GM19372 (cell line): ENCODE data around the gene RNF126.
"Not testable (repeated sequence)": the region's sequence is repeated elsewhere in the genome, so short reads cannot be mapped to it uniquely, and the experiment has no call there.

Source experiments
- ATAC-seq: cut with Tn5 transposase; IDR thresholded peaks from one replicate; pipeline ENCODE4 v1.9.1; 2021; ENCODE audit warnings: mild to moderate bottlenecking, low read depth, moderate library complexity; ENCODE audit not compliant: unreplicated experiment

RNF126 gene

DNA sequence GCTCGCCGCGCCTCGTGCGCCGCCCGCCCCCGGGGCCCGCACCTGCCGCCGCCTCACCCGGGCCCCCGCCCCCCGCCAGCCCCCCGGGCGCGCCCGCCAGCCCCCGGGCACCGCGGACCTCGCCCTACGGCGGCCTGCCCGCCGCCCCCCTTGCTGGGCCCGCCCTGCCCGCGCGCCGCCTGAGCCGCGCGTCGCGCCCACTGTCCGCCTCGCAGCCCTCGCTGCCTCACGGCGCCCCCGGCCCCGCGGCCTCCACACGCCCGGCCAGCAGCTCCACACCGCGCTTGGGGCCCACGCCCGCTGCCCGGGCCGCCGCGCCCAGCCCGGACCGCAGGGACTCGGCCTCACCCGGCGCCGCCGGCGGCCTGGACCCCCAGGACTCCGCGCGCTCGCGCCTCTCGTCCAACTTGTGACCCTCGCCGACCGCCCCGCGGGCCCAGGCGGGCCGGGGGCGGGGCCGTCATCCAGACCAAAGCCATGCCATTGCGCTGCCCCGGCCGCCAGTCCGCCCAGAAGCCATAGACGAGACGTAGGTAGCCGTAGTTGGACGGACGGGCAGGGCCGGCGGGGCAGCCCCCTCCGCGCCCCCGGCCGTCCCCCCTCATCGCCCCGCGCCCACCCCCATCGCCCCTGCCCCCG is 46.8 kb downstream of the RNF126 start:
- no peak for ATAC-seq

DNA sequence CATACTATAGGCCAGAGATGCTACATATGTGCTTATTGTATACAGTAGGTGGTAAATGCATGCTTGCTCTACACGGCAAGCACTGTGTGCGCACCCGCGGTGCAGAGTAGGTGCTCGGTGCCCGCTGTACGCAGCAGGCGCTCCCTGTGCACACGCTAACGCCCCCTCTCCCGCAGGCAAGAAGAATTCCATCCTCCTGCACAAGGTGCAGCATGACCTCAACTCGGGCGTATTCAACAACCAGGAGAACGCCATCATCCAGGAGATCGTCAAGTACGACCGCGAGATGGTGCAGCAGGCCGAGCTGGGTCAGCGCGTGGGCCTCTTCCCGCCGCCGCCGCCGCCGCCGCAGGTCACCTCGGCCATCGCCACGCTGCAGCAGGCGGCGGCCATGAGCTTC is 47.4 kb downstream of the RNF126 start:
- ATAC-seq = no peak

DNA sequence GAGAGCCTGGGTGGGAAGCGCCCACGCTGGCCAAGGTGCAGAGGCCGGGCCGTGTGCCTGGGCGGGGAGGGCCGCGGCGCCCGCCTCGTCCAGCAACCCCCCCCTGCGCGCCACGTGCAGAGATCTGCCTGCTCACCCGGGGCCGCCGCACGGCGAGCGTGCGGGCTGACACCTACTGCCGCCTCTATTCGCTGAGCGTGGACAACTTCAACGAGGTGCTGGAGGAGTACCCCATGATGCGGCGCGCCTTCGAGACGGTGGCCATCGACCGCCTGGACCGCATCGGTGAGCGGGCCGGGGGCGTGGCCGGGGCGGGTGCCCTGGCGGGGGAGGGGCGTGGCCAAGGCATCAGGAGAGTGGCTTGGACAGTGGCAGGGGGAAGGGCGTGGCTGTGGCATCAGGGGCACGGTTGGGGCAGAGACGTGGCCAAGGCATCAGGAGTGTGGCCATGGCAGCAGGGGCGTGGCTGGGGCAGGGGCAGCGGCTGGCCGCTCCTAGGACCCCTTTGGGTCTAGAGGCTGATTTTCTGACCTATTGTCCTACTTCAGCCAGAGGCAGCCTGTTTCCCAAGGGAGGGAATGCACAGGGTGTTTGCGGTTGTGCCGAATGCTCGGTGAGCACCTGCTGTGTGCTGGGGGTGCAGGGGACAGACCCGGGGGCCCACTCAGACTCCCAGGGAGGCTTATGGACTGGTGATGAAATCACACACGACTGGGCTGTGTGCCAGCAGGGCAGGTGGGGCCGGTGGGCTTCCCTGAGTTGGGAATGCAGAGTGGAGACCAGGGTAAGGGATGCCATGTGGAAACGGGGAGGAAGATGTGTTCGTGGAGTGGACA is 49.1 kb downstream of the RNF126 start:
- no peak for ATAC-seq

DNA sequence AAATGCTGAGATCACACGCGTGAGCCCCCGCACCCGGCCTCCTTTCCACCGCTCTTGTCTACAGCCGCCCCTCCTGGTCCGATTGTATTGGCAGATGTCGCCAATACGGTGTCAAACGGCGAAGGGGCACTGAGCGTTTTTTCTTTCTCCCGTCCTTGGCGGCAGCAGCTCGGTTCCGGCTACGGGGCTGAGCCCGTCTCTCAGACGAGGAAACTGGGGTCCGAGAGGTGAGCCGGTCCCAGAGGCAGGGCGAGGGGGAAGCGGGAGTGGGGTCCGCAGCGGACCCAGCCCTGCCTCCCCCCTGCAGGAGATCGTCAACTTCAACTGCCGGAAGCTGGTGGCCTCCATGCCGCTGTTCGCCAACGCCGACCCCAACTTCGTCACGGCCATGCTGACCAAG is 50.1 kb downstream of the RNF126 start:
- ATAC-seq = no peak

DNA sequence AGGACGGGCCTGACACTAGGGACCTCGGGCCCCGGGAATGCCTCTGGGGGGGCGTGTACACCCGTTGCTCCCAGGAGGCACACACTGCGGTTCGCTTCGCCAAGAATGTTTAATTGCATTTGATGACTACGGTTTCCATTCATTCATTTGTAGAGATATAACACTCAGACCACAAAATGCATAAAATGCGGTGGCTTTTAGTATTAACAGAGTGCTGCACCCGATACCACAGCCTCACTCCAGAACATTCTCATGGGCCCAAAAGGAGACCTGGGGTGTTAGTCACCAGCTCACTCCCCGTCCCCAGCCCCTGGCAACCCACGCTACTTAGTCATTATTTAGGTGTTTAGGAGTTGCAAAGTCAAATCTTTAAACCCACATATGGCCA is 51.5 kb downstream of the RNF126 start:
- no peak for ATAC-seq

DNA sequence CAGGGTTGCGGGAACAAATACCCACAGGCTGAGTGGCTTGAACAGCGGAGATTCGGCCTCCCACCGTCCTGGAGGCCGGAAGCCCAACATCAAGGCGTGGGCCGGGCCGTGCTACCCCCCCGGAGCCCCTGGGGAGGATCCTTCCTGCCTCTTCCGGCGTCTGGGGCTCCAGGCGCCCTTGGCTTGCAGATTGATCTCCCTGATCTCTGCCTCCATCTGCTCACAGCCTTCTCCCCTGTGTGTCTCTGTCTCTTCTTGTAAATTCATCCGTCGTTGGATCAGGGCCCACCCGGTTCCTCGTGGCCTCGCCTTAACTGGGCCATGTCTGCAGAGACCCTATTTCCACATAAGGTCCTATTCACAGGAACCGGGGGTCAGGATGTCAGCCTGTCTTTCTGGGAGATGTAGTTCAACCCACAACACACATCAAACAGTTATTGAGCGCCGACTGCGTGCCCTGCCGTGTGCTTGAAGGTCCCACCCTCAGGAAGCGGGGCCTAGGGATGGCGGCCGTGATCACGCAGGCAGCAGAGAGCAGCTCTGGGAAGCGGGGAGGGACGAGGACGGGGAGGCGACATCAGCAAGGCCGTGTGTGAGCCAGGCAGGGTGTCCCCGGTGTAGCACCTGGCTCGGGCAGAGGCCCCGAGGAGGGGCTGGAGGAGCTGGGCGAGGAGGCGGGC is 52.1 kb downstream of the RNF126 start:
- ATAC-seq = no peak

DNA sequence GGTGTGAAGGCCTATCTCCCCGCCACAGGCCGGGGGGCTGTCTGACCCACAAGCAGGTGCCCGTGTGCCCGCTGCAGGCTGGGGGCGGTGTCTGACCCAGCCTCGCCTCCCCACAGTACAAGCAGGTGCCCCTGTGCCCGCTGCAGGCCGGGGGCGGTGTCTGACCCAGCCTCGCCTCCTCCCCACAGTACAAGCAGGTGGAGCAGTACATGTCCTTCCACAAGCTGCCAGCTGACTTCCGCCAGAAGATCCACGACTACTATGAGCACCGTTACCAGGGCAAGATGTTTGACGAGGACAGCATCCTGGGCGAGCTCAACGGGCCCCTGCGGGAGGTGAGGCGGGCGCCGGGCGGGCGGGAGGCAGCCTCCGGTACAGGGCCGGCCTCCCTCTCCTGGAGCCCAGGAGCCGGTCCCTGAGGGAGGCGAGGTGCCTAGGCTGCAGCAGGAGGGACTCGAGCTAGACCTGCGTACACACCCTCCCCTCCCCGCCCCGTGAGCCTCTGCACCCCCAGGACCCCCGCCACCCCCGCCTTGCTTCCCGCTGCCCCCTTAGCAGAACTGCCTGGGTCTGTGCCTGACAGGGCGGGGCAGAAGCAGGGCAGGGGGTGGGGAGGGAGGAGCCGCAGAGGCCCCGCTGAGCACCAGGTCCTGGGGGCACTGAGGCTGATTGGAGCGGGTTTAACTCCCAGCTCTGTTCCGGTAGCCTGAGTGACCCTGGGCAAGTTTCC is 52.8 kb downstream of the RNF126 start:
- ATAC-seq = no peak

DNA sequence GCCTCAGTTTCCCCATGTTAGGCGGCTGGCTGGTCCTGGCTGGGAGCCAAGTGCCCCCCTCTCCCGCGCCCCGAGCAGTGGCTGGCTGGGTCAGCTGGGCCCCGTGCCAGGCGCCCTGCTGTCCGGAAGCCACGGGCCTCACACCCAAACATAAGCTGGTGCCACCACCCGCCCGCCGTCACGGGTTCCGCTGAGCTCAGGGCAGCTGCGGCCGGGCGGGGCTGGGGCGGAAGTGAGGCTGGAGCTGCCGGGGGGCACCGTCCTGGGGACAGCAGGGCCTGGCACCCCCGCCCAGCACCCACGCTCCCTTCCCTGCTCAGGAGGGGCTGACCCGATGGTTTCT is 54.0 kb downstream of the RNF126 start:
- ATAC-seq = no peak

DNA sequence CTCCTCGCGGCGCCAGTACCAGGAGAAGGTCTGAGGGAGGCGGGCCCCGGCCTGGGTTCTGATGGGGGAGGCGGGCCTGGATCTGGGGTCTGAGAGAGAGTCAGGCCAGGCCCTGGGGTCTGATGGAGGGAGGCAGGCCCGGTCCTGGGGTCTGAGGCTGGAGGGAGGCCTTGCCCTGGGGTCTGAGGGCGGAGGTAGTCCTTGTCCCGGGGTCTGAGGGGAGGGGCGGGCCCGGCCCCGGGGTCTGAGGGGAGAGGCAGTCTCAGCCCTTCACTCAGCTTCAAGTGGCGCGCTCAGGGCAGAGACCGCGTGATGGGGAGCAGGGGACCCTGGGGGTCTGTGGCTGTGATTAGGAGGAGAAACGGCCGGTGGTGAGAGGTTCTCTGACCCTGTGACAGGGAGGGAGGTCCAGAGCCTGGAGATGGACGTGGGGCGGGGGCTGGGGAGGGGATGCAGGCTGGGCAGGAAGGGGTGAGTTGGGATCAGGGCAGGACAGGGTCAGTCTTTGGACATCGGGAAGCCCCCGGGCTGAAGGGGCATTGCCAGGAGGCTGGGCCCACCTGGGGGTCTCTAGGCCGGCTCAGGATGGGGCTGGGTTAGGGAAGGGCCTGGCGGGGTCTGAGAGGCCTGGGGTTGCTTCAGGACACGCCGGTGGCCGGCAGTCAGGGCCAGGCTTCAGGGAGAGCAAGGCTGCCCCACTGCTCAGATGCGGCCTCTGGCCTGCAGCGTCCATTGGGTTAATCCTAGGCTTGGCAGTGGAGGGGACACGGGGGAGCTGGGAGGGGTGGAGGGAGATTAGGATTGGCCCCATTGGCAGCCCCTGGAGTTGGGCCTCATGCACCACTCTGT is 54.6 kb downstream of the RNF126 start:
- no peak for ATAC-seq

DNA sequence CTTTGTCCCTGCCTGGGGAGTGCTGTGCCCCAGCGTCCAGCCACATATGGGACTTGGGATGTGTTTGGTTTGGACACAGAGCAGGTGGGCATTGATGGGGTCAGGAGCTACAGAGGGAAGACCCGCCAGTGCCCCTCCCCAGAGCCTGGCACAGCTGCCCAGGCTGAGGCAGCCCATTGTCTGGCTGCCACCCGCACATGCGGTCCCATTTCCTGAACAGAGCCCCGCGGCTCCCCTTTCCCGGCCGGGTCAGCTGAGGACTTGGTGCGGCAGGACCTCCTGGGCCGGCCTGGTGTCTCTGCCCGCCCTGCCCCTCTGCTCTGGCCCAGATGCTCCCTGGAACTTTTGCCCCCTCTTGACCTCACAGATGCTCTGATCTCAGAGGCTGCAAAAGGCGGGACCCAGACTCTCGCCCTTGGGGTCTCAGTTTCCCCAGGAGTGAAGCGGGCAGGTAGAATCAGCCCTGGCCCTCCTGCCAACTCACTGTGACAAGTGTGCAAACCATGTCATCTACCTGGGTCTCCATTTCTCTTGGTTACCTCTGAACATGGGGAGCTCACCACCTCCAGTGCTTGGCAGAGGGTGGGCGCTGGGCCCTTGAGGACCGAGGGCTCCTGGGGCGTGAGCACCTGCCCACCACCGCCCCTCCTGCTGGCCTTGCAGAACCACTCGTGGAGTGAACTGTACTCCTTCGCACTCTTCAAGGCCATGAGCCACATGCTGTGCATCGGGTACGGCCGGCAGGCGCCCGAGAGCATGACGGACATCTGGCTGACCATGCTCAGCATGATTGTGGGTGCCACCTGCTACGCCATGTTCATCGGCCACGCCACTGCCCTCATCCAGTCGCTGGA is 55.5 kb downstream of the RNF126 start:
- no peak for ATAC-seq

DNA sequence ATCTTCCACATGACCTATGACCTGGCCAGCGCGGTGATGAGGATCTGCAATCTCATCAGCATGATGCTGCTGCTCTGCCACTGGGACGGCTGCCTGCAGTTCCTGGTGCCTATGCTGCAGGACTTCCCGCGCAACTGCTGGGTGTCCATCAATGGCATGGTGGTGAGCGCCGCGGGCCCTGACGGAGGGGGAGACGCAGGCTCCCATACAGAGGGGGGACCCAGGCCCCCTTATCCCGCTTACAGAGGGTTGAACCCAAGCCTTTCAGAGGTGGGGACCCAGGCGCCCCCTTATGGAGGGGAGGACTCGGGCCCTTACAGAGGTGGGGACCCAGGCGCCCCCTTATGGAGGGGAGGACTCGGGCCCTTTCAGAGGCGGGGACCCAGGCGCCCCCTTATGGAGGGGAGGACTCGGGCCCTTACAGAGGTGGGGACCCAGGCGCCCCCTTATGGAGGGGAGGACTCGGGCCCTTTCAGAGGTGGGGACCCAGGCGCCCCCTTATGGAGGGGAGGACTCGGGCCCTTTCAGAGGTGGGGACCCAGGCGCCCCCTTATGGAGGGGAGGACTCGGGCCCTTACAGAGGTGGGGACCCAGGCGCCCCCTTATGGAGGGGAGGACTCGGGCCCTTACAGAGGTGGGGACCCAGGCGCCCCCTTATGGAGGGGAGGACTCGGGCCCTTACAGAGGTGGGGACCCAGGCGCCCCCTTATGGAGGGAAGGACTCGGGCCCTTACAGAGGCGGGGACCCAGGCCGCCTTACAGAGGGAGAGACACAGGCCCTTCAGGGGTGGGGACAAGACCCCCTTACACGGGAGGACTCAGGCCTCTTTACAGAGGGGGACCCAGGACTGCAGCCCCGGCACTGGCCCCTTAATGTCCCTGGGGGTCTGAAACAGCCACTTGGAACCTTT is 57.7 kb downstream of the RNF126 start:
- not testable (repeated sequence) for ATAC-seq

DNA sequence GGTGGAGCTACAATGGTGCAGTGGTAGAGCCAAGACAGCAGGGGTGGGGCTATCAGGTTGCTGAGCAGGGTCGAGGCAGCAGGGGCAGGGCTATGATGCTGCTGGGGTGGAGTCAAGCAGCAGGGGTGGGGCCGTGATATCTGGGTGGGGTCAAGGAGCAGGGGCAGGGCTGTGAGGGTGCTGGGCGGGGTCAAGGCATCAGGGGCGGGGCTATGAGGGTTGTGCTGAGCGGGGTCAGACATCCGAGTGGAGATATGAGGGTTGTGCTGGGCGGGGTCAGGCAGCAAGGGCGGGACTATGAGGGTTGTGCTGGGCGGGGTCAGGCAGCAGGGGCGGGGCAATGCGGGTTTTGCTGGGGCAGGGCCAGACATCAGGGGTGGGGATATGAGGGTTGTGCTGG is 58.7 kb downstream of the RNF126 start:
- ATAC-seq = no peak

DNA sequence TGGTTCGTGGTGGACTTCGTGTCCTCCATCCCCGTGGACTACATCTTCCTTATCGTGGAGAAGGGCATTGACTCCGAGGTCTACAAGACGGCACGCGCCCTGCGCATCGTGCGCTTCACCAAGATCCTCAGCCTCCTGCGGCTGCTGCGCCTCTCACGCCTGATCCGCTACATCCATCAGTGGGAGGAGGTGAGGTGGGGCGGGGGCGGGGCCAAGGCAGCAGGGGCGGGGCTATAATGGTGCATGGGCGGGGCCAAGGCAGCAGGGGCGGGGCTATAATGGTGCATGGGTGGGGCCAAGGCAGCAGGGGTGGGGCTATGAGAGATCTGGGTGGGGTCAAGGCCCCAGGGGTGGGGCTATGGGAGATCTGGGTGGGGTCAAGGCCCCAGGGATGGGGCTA is 59.2 kb downstream of the RNF126 start:
- not testable (repeated sequence) for ATAC-seq

DNA sequence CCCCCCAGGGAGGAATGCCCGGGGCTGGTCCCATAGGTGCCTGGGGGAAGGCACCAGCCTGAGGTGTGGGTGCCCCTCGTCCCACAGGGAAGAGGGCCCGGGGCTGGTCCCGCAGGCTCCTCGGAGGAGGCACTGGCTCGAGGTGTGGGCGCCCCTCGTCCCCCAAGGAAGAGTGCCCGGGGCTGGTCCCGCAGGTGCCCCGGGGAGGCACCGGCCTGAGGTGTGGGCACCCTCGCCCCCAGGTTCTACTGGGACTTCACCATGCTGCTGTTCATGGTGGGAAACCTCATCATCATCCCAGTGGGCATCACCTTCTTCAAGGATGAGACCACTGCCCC is 59.7 kb downstream of the RNF126 start:
- not testable (repeated sequence) for ATAC-seq

DNA sequence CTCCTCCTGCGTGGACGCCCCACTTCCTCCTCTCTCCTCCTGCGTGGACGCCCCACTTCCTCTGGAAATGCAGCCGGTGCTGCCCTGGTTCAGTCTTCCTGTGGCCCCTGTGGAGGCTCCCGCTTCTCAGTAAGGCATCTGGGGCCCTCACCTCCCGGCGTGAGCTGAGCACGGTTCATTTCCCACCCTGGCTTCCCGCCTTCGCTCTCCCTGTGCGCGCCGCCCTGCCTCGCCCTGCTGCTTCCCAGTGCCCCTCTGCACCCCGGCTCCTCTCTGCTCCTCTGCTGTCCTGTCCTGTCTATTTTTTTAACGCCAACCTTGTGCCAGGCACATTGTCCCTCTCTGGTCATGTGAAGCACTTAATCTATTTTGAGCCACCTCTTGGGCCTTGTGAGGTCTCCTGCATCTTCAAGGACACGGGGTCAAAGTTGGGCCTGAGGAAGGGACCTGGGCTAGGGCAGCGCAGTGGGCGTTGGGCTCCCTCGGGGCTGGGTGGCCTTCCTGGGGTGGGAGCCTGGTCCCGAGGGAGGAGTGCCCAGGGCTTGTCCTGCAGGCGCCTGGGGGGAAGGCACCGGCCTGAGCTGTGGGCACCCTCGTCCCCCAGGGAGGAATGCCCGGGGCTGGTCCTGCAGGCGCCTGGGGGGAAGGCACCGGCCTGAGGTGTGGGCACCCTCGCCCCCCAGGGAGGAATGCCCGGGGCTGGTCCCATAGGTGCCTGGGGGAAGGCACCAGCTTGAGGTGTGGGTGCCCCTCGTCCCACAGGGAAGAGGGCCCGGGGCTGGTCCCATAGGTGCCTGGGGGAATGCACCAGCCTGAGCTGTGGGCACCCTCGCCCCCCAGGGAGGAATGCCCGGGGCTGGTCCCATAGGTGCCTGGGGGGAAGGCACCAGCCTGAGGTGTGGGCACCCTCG is 60.4 kb downstream of the RNF126 start:
- ATAC-seq = no peak

DNA sequence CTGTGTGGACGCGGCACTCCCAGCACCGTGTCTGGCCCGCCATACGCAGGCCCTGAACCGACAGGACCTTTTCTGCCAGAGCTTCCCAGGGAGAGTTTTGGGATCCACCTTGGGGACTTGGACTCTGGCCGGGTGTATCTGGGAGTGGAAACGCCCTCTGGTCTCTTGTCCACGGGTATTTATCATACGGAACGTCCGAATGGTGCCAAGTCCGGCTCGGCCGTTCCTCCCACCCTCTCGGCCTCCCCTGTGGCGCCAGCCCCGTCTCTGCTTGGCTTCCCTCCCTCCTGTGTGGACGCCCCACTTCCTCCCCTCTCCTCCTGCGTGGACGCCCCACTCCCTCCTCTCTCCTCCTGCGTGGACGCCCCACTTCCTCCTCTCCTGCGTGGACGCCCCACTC is 61.2 kb downstream of the RNF126 start:
- ATAC-seq = no peak

DNA sequence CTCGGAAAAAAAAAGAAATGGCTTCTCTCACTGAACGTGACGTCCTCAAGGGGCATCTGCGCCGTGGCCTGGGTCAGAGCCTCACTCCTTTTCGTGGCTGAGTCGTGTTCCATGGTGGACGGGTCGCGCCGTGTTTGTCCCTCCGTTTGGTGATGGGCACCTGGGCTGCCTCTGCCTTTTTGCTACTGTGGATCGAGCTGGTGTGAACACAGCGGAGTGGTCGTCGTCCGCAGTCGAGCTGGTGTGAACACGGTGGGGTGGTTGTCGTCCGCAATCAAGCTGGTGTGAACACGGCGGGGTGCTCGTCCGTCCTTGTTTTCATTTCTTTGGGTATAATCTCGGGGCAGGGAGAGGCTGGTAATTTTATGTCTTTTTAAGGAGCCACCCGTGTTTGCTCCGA is 61.7 kb downstream of the RNF126 start:
- no peak for ATAC-seq
